ENCODE results near the gene SHPK. TPM values are rescaled to one million over a fixed set of nuclear protein-coding genes. Genes with fewer than 3 reads are reported as not detected.

SHPK gene
- total RNA-seq, 6 experiments from 2014 or later, result 13.5 to 26.1 (median 22.8) TPM

GRCh38 chr17:3613124-3613523, 22.9 kb downstream of the SHPK start:
- WGBS (ENCODE audit: insufficient coverage, low coverage, low lambda C conversion rate, missing lambda C conversion rate), result 63% methylated on average over 2 of the region's 6 CpGs
- Histone ChIP-seq H3K27ac (no peak overlapping the region), H3K27me3 (no peaks in the 10 kb centered on the region), H3K36me3 (peaks cover 0 to 80% (median 41%) of the 10 kb centered on the region in 4 donors), H3K4me3 (no peak overlapping the region), H3K9me3 (no peaks in the 10 kb centered on the region), H3K4me1 (peaks cover 0 to 26% (median 7%) of the 10 kb centered on the region in 4 donors)
- TF ChIP-seq POLR2A (IDR thresholded peaks at IDR 0.05) (no peak), CTCF (IDR thresholded peaks at IDR 0.05) (no peak)
- ATAC-seq (no peak), DNase-seq (no peak)
- intact Hi-C loops (cut with DNase I), result no loop called here

GRCh38 chr17:3610523-3610922, 25.5 kb downstream of the SHPK start:
- ATAC-seq (no peak), DNase-seq (peak in 1 of 3 donors; percentile 43)
- intact Hi-C loops (cut with DNase I), result no loop called here
- H3K4me1 ChIP-seq, result peaks cover 0 to 17% (median 7%) of the 10 kb centered on the region in 4 donors
- no peak overlapping the region for H3K27ac ChIP-seq
- no peak overlapping the region for H3K4me3 ChIP-seq
- TF ChIP-seq POLR2A (IDR thresholded peaks at IDR 0.05), result no peak
- TF ChIP-seq CTCF (IDR thresholded peaks at IDR 0.05), result no peak
- H3K9me3 ChIP-seq, result no peaks in the 10 kb centered on the region
- H3K36me3 ChIP-seq, result peaks cover 0 to 74% (median 37%) of the 10 kb centered on the region in 4 donors
- no peaks in the 10 kb centered on the region for H3K27me3 ChIP-seq
- 79% methylated on average over 10 of the region's 14 CpGs for WGBS (ENCODE audit: insufficient coverage, low coverage, low lambda C conversion rate, missing lambda C conversion rate)

- peaks cover 0 to 68% (median 34%) of the 10 kb centered on the region in 4 donors for H3K36me3 ChIP-seq
- peaks cover 0 to 17% (median 7%) of the 10 kb centered on the region in 4 donors for H3K4me1 ChIP-seq
- H3K4me3 ChIP-seq, result no peak overlapping the region
- no peaks in the 10 kb centered on the region for H3K9me3 ChIP-seq
- no CpG with 5 or more reads among the region's 10 CpGs for WGBS (ENCODE audit: insufficient coverage, low coverage, low lambda C conversion rate, missing lambda C conversion rate)
- H3K27ac ChIP-seq, result no peak overlapping the region
- H3K27me3 ChIP-seq, result no peaks in the 10 kb centered on the region
- DNase-seq (no peak), ATAC-seq (peak in 1 of 4 donors; percentile 5)
- intact Hi-C loops (cut with DNase I), result no loop called here
- TF ChIP-seq CTCF (IDR thresholded peaks at IDR 0.05) (no peak), POLR2A (IDR thresholded peaks at IDR 0.05) (no peak)
These were observed 26.4 kb downstream of the SHPK start for GRCh38 chr17:3609689-3610088.

- Histone ChIP-seq H3K36me3 (peaks cover 0 to 22% (median 5%) of the 10 kb centered on the region in 4 donors), H3K4me1 (no peaks in the 10 kb centered on the region), H3K4me3 (no peak overlapping the region), H3K27me3 (no peaks in the 10 kb centered on the region), H3K27ac (no peak overlapping the region), H3K9me3 (no peaks in the 10 kb centered on the region)
- 80% methylated on average over 1 of the region's 4 CpGs for WGBS (ENCODE audit: insufficient coverage, low coverage, low lambda C conversion rate, missing lambda C conversion rate)
- ATAC-seq (peak in 1 of 4 donors; percentile 3), DNase-seq (no peak)
- TF ChIP-seq POLR2A (IDR thresholded peaks at IDR 0.05), result no peak
- TF ChIP-seq CTCF (IDR thresholded peaks at IDR 0.05), result no peak
- intact Hi-C loops (cut with DNase I), result no loop called here
These were observed 32.2 kb downstream of the SHPK start for GRCh38 chr17:3603870-3604259.
